ENCODE measurements around the gene KBTBD6.
"Not testable (repeated sequence)": the region's sequence is repeated elsewhere in the genome, so short reads cannot be mapped to it uniquely, and the experiment has no call there.

The KBTBD6 gene, protein sequence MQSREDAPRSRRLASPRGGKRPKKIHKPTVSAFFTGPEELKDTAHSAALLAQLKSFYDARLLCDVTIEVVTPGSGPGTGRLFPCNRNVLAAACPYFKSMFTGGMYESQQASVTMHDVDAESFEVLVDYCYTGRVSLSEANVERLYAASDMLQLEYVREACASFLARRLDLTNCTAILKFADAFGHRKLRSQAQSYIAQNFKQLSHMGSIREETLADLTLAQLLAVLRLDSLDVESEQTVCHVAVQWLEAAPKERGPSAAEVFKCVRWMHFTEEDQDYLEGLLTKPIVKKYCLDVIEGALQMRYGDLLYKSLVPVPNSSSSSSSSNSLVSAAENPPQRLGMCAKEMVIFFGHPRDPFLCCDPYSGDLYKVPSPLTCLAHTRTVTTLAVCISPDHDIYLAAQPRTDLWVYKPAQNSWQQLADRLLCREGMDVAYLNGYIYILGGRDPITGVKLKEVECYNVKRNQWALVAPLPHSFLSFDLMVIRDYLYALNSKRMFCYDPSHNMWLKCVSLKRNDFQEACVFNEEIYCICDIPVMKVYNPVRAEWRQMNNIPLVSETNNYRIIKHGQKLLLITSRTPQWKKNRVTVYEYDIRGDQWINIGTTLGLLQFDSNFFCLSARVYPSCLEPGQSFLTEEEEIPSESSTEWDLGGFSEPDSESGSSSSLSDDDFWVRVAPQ

DNA sequence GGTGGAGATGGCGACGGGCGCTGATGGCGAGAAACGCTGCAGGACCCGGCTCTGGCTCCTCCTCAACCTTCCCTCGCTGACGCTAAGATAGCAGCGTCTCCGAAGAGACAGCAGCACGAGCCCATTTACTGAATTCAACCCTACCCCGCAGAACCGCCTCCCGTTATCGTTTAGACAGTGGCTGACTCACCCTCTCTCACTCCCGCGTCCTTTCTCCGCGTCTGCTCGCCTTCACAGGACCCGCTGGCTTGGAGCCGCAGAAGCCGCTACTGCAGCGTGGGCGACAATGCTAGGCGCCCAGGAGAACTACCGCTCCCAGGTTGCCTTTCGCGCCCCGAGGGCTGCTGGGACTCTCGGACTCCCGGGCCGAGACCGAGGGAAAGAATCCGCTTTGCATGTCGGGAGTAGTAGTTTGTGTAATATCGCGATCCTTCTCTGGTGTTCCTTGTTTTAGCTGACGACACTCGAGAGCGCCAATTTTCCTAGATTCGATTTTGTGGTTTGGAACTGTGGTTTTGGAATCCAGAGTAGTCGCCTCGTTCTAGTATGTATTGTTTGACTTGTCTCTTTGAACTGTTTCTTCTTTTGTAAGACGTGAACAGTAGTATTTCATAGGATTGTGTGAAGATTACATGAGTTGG is at the start of gene KBTBD6:
Gene KBTBD6 (minus strand): TSS at position 291 of the 641 bp plus-strand sequence. CDS start 291 bp downstream, outside the sequence.
- peak; percentile 76 to 91 for DNase-seq (ENCODE audit: low read depth in 1 of 2, low spot score in 1 of 2)

DNA sequence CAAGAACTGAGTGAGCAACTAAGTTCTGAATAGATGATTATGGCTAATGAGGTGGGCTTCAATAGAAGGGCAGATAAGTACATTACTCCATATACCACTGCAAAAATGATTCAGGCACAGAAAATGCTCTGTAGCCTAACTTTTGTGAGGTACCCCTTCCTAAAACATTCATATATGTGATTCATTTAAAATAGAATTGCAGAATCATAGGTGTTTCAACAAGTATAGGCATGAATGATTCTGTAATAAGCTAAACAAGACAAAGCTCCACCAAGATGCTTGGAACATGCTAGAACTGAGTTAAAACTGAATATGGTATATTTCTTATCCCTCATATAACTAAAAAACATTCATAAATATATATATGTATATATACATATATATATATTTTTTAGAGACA is 49.6 kb upstream of the KBTBD6 start:
- DNase-seq (ENCODE audit: low read depth in 1 of 2, low spot score in 1 of 2), result no peak

DNA sequence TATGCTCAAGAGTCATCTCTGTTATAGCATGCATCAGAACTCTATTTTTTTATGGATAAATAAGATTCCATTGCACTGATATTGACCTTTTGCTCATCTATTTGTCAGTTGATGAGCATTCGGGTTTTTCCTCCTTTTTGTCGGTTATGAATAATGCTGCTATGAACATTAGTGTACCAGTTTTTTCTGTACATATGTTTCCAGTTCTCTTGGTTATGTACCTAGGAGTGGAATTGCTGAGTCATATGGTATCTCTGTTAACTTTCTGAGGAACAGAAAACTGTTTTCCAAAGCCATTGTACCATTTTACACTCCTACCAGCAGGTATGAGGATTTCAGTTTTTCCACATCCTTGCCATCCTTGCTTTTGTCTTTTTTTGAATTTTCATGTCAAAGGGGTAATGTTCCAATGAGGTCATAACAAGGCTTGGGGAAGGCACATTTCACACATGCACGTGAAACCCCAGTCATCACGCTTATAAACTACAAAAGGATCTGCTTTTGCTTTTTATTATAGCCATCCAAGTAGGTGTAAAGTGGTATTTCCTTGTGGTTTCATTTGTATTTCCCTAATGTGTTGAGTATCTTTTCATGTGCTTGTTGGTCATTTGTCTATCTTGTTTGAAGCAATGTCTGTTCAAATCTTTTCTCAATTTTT is 47.1 kb upstream of the KBTBD6 start:
- no peak for DNase-seq (ENCODE audit: low read depth in 1 of 2, low spot score in 1 of 2)

DNA sequence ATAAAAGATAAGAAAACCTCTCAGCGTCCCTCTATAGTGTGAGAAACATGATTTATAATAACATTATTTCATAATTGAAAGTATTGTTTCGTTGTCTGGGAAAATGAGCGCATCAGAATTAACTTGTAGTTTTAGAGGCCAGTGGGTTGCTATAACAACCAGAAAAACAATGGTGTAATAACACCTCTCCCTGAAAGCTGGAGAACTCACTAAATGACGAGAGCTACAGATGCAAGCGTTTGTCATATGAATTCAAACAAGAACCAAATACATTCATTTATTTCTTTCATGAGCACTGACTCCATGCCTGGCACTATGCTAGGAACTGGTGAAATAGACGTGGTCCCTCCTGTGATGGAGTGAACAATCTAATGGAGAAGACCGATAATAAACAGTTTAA is 45.4 kb upstream of the KBTBD6 start:
- DNase-seq (ENCODE audit: low read depth in 1 of 2, low spot score in 1 of 2), result no peak

DNA sequence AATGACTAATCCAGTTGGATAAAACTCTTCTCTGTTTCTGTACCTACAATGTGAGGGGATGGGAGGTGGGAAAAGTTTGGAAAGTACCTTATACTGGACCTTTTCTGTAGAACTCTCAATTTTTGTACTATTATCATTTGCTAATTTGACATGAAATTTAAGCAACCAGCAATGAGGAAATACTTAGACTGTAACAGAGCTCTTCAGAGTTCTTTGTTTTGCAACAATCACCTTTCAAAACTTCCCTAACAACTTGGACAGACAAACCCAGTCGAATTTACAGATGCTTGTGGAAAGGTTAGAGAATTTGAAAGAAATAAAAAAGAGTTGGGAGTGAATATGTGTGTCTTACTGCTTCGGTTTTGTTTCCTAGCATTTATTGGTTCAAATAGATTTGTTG is 45.0 kb upstream of the KBTBD6 start:
- no peak for DNase-seq (ENCODE audit: low read depth in 1 of 2, low spot score in 1 of 2)

DNA sequence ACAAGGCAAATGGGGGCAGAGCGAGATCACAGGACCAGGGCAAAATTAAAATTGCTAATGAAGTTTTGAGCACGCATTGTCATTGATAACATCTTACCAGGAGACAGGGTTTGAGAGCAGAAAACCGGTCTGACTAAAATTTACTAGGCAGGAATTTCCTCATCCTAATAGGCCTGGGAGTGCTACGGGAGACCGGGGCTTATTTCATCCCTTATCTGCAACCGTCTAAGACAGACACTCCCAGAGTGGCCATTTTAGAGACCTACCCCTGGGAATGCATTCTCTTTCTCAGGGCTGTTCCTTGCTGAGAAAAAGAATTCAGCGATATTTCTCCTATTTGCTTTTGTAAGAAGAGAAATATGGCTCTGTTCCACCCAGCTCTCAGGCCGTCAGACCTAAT is 43.0 kb upstream of the KBTBD6 start:
- not testable (repeated sequence) for DNase-seq (ENCODE audit: low read depth in 1 of 2, low spot score in 1 of 2)

DNA sequence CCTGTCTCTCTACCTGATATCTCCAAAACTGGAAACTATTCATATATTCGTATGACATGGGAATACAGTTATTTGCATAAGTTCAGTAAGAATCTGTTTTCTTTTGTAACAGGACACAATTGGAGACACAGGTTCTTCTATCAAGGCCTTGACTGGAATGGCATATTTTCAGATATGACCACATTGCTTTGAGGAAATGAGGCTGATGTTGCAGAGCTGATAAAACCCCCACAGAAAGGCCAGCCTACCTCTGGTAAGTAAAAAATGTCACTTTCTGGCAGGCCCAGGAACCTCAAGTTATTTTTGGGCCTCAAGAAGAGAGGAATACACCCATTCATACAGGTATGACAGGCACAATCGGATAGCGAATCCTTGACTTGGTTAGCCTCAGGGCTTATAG is 29.5 kb upstream of the KBTBD6 start:
- no peak for DNase-seq (ENCODE audit: low read depth in 1 of 2, low spot score in 1 of 2)

DNA sequence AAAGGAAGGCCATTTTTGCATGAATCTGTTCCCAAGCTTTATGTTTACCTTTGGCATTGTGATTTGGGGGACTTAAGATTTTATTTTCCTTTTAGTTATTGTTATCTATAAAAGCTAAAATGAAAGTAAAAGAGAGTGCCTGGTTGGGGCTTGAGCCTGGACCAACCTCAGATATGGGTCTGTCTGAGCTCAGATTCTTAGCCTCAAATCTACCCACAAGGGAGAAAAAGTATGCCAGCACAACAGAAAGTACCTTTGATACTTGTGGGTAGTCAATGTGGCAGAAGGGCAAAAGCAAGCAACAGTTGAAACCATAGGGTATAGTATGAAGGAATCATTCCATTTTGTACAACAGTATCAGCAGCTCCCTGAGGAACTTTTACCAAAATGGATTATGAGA is 26.6 kb upstream of the KBTBD6 start:
- DNase-seq (ENCODE audit: low read depth in 1 of 2, low spot score in 1 of 2), result no peak

DNA sequence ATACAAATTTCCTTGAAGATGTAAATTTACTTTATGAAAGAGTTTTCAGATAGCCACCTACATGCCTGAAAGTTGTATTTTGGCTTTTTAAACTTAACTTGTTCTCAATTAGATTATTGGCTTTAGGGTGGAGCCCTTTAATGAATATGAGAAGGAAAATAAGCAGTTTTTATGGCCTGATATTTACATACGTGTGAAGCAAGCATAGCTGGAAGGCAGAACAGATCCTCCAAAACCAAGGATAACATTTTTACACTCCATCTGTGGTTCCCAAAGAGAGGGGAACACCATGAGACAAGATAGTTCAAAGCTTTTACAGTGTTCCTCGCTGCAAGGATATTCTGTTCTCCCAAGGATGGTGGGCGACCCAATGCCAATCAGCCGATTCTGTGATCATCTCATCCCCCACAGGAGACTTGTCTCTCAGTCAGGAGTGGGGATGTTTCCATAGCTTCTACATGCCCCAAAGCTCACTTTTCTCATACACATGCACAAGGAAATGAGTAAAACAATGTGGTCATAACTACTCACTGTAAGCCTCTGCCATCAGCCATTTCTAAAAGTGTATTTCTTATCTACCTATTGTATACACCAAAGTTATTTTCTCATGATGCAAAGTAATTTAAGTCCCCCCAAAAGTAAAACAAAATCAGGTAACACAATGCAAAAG is 24.6 kb upstream of the KBTBD6 start:
- DNase-seq (ENCODE audit: low read depth in 1 of 2, low spot score in 1 of 2), result no peak

DNA sequence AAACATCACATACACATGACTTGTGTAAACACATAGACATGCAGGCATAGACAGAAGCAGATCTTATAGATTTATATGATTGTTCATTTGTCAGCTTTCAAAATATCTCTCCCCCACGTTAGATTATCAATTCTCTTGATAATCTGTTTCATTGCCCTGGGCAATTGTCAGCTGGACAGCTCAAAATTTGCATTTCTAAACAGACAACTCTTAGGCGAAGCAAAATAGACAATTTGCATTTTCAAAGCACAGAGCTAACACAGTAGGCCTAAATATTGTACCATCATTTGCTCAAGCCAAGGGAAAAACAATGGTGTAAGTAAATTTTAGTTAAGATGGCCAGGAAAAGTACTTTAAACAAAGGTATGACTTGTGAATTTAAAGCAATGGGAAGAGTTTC is 24.0 kb upstream of the KBTBD6 start:
- DNase-seq (ENCODE audit: low read depth in 1 of 2, low spot score in 1 of 2), result no peak

DNA sequence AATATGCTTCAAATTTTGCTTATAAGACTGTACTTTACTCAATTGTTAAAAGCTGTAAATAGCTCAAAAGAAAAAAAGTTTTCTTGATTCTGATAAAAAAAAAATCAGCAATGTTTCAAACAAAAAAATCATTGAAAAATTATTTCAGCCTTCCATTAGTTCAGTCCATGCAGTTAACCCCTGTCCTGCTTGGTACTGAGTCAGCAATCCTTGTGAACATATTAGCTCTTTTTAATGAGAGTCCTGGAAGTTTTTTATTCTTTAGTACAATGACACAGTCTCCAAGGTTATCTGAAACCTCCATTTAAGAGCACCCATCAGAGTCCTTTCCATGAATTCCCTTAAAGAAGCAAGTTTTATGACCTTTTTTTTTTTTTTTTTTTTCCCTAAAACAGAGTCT is 21.4 kb upstream of the KBTBD6 start:
- DNase-seq (ENCODE audit: low read depth in 1 of 2, low spot score in 1 of 2), result no peak

DNA sequence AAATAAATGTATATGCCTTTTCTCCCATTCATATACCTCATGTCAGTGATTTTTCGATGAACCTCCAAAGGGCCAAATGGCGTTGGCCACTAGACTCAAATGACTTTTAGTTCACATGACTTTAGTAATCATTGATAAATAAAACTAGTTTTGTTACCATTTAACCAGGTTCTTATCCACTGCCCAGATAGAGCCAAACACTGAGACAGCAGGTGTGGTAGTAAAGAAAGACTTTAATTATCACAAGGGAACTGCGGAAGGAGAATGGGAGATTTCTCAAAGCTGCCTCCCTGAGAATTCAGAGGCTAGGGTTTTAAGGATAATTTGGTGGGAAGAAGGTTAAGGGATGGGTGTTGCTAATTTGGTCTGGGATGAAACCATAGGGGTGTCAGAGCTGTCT is 19.4 kb upstream of the KBTBD6 start:
- no peak for DNase-seq (ENCODE audit: low read depth in 1 of 2, low spot score in 1 of 2)

DNA sequence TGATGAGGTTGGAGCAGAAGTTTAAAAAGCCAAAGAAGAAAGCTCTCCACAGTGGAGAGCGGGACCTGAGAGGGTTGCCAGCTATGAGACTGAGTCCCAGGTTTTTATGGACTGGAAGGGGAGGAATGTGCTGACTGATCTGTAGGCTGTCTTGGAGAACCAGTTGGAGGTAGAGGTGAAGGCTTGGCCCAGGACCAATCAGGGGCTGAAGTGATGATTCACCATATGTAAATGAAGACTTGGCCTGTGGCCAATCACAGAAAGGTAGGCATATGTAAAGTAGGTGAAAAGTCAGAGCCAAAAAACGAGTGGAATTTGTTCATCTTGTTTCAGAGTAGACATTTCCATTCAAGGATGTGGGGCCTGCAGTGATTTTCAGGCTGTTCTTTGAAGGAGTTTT is 17.5 kb upstream of the KBTBD6 start:
- DNase-seq (ENCODE audit: low read depth in 1 of 2, low spot score in 1 of 2), result no peak

DNA sequence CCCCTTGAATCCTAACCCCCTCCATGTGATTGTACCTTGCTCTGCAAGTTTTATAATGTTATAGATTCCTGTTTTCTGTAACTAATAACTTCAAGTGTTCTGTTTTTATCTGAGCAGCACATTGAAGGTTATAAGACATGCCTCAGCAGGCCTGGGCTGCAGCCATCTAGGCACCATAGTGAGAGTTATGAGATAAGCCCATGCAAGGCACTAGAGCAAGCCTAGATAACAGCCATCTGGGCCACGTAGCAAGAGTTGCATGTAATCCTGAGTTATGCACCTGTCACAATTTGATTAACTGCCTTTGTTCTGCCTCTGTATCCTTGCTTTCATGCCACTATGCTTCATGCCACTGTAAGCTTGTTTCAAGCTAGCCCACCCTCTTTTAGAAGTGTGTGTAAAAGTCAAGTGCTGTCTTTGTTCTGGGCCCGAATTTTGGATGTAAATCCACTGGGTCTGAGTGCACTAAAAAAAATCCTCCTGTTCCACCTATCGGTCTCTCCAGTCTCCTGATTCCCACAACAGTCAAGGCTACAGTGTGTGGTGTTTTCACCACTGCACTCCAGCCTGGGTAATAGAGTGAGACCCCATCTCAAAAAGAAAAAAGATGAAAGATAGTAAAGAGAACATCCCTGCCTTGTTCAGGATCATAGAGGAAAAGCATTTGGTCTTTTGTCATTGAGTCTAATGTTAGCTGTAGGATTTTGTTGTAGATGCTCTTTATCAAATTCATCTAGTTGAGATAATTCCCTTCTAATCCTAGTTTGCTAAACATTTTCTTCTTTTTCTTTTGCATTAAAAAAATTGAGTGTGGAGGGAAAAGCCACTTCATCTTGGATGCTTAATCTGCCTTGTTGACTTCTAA is 16.0 kb upstream of the KBTBD6 start:
- DNase-seq (ENCODE audit: low read depth in 1 of 2, low spot score in 1 of 2), result no peak

DNA sequence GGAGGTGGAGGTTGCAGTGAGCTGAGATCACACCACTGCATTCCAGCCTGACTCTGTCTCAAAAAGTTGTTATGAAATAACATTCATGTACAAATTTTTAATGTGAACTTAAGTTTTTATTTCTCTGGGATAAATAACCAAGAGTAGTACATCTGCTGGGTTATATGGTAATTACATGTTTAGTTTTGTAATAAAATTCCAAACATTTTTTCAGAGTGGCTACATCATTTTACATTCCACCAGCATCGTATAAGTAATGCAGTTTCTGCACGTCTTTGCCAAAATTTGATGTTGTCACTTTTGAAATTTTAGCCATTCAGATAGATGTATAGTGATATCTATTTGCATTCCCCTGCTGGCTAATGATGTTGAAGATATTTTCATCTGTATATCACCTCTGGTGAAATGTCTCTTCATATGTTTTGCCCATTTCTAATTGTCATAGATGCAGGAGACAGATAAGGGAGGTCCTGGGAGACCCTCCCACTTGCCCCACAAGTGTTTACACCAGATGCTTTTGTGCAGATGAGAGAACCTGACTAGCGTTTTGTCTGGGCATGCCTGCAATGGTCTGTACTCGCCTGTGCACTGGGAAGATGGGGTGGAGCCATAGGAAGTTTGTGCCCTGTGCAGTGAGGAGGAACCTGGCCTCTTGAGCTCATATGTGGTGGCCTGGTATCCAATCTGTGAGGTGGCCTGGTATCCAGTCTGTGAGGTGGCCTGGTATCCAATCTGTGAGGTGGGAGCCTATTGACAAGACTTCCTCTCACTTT is 12.7 kb upstream of the KBTBD6 start:
- no peak for DNase-seq (ENCODE audit: low read depth in 1 of 2, low spot score in 1 of 2)

DNA sequence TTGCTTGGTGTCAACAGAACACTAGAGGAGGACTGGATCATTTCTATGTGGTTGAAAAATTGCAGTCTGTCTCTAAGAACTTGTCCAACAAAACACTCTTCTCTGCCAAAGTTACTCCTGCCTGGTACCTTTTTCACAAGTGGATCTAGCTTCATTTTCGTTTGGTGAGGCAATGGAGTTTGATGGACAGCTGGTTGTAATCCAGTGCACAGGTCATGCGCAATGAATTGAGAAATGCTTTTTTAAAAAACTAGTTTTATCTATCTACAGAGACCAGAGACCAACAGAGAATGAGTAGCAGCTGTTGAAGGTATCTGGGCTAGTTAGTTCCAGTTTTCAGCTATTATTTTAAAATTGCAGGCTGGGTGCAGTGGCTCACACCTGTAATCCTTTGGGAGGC is 12.0 kb upstream of the KBTBD6 start:
- DNase-seq (ENCODE audit: low read depth in 1 of 2, low spot score in 1 of 2), result no peak

DNA sequence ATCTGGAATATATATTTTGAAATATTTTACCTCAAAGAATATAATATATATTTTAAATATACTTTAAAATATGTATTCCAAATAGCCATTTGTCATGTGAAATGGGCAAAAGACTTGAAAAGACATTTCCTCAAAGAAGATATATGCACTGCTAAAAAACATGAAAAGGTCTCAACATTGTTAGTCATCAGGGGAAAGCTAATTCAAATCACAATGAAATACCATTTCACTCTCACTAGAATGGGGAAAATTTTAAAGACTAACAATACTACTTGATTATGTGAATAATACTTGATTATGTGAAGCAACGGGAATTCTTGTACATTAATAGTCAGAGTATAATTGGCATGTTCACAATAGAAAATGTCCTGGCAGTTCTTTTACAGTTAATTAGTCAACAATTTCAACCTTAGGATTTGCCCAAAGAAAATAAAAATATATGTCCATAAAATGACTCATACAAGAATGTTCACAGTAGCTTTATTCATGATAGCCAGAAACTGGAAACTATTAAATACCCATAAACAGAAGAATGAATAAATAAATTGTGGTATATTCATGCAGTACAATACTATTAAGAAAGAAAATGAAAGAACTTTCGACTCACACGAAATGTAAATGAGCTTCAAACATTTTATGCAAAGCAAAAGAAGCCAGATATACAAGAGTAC is 6.8 kb upstream of the KBTBD6 start:
- DNase-seq (ENCODE audit: low read depth in 1 of 2, low spot score in 1 of 2), result no peak

DNA sequence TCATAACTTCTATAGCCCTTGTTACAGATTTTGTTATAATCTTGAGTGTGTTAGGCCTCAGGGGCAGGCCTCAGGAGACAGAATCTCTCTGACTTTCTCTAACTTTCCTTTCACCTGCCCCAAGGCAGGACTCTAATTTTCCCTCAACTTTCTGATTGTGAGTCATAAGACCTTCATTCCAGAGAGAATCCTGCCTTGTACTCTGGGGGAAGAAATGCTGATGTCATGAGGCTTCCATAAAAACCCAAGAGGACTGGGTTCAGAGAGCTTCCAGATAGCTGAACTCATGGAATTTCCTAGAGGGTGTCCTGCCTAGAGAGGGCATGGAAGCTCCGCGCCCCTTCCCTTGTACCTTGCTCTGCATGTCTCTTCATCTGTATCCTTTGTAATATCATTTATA is 5.3 kb upstream of the KBTBD6 start:
- DNase-seq (ENCODE audit: low read depth in 1 of 2, low spot score in 1 of 2), result no peak

DNA sequence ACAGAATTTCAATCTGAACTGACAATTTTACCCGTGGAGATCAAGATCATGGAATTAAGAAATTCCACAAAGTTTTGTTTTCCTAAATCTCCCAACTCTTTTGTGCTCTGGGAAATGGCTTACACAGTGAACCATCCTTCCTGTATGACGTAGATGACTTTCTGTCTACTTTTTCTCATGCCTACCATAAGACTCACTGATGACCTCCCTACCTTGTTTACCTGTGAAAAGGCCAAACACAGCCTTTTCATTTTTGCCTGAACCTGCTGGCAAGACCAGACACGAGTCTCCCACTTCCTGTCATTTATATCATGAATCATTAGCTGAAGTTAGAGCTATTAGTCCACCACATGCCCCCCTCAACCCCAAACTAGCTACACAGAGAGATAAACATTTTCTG is 4.6 kb upstream of the KBTBD6 start:
- no peak for DNase-seq (ENCODE audit: low read depth in 1 of 2, low spot score in 1 of 2)

All from activated T-helper 1 cell treated with anti-CD3 and anti-CD28 coated beads, Interleukin-2, amount 50 U/mL, for 16 hours (primary cell).